ENCODE results near the gene USH1G. TPM values are rescaled to one million over a fixed set of nuclear protein-coding genes. Genes with fewer than 3 reads are reported as not detected.

The USH1G gene
- total RNA-seq, 1 experiment from 2014 or later = 0.48 TPM

- Mint-ChIP-seq H3K27me3 (ENCODE audit: insufficient read depth, unreplicated experiment) (peaks cover 4% of the 10 kb centered on the region), H3K9me3 (ENCODE audit: unreplicated experiment) (no peaks in the 10 kb centered on the region), H3K36me3 (ENCODE audit: insufficient read depth, unreplicated experiment) (peaks cover 10% of the 10 kb centered on the region), H3K4me3 (ENCODE audit: unreplicated experiment) (no peak overlapping the region), H3K4me1 (ENCODE audit: low read depth, unreplicated experiment) (peaks cover 10% of the 10 kb centered on the region), H3K27ac (ENCODE audit: unreplicated experiment) (no peak overlapping the region)
- no TSS peak for BruUV-seq (replicated peaks)
- TF ChIP-seq, protein P1, sequence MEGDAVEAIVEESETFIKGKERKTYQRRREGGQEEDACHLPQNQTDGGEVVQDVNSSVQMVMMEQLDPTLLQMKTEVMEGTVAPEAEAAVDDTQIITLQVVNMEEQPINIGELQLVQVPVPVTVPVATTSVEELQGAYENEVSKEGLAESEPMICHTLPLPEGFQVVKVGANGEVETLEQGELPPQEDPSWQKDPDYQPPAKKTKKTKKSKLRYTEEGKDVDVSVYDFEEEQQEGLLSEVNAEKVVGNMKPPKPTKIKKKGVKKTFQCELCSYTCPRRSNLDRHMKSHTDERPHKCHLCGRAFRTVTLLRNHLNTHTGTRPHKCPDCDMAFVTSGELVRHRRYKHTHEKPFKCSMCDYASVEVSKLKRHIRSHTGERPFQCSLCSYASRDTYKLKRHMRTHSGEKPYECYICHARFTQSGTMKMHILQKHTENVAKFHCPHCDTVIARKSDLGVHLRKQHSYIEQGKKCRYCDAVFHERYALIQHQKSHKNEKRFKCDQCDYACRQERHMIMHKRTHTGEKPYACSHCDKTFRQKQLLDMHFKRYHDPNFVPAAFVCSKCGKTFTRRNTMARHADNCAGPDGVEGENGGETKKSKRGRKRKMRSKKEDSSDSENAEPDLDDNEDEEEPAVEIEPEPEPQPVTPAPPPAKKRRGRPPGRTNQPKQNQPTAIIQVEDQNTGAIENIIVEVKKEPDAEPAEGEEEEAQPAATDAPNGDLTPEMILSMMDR (IDR thresholded peaks at IDR 0.05; ENCODE audit: insufficient read depth in 1 of 2, low read depth in 1 of 2, low read length in 1 of 2, severe bottlenecking in 1 of 2, unreplicated experiment in 1 of 2) = no peak
- Histone ChIP-seq H3K4me1 (peaks cover 14% of the 10 kb centered on the region), H3K4me3 (ENCODE audit: low read depth, low read length) (no peak overlapping the region), H3K9me3 (peaks cover 4% of the 10 kb centered on the region; the same call in 1 of the 2 replicates), H3K36me3 (ENCODE audit: control insufficient read depth, insufficient read depth, low read length) (no peaks in the 10 kb centered on the region), H3K27me3 (replicated peaks; ENCODE audit: control insufficient read depth, insufficient read depth, low read length) (no peaks in the 10 kb centered on the region)
- DNase-seq = no peak
- intact Hi-C loops (cut with micrococcal nuclease; ENCODE audit: unreplicated experiment) = no loop called here
- ChIA-PET CTCF (no interaction called here), POLR2A (no interaction called here)
These were observed 19.4 kb downstream of the USH1G start for GRCh38 chr17:74903671-74904070.

GRCh38 chr17:74903034-74903433 lies 20.0 kb downstream of the USH1G start:
- Mint-ChIP-seq H3K36me3 (ENCODE audit: insufficient read depth, unreplicated experiment) (peaks cover 5% of the 10 kb centered on the region), H3K27me3 (ENCODE audit: insufficient read depth, unreplicated experiment) (peaks cover 4% of the 10 kb centered on the region), H3K9me3 (ENCODE audit: unreplicated experiment) (no peaks in the 10 kb centered on the region), H3K4me3 (ENCODE audit: unreplicated experiment) (no peak overlapping the region), H3K4me1 (ENCODE audit: low read depth, unreplicated experiment) (peaks cover 4% of the 10 kb centered on the region), H3K27ac (ENCODE audit: unreplicated experiment) (no peak overlapping the region)
- TF ChIP-seq, protein P1 (IDR thresholded peaks at IDR 0.05; ENCODE audit: insufficient read depth in 1 of 2, low read depth in 1 of 2, low read length in 1 of 2, severe bottlenecking in 1 of 2, unreplicated experiment in 1 of 2) = no peak
- H3K27me3 ChIP-seq (replicated peaks; ENCODE audit: control insufficient read depth, insufficient read depth, low read length) = no peaks in the 10 kb centered on the region
- BruUV-seq (replicated peaks) = no TSS peak
- no peak overlapping the region for H3K4me3 ChIP-seq (ENCODE audit: low read depth, low read length)
- peaks cover 8% of the 10 kb centered on the region for H3K4me1 ChIP-seq
- H3K9me3 ChIP-seq = peaks cover 4% of the 10 kb centered on the region; the same call in 1 of the 2 replicates
- CTCF ChIA-PET = no interaction called here
- intact Hi-C loops (cut with micrococcal nuclease; ENCODE audit: unreplicated experiment) = no loop called here
- DNase-seq = no peak
- no peaks in the 10 kb centered on the region for H3K36me3 ChIP-seq (ENCODE audit: control insufficient read depth, insufficient read depth, low read length)
- POLR2A ChIA-PET = no interaction called here

DNA sequence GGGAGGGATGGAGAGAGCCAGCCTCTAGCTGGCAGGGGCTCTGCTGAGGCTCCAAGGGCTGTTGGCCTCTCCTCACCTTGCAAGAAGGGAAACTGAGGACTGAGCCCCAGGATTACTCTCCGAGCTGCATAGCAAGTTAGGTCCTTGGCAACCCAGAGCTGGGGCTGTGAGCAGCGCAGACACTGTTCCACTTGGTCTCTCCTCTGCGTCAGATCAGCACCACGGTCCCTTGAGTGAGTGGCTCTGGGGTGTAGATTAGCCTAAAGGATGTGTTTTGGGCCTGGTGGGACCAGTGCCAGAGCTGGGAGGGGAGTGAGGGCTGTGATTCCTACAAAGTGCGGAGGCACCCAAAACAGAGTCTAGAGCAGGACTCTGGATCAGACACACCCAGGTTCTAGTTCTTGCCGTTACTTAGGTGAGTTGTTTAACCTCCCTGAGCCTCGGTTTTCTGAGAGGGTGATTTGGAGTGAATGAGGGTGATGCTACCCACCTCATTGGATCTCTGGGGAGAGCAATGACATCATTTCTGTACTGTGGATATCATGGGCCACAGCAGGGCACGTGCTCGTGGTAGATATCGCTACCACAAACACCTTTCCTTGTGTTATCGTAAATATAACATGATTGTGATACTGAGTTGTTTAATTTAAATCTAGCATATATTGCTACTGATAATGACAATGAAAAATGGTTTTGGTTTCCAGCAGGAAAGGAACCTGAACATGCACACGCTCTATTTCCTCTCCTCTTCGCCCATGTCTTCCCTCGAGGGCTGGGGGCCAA lies 21.5 kb downstream of the USH1G start:
- intact Hi-C loops (cut with micrococcal nuclease; ENCODE audit: unreplicated experiment) = no loop called here
- Mint-ChIP-seq H3K27ac (ENCODE audit: unreplicated experiment) (no peak overlapping the region), H3K9me3 (ENCODE audit: unreplicated experiment) (no peaks in the 10 kb centered on the region), H3K4me3 (ENCODE audit: unreplicated experiment) (no peak overlapping the region), H3K4me1 (ENCODE audit: low read depth, unreplicated experiment) (no peaks in the 10 kb centered on the region), H3K27me3 (ENCODE audit: insufficient read depth, unreplicated experiment) (peaks cover 5% of the 10 kb centered on the region), H3K36me3 (ENCODE audit: insufficient read depth, unreplicated experiment) (peaks cover 5% of the 10 kb centered on the region)
- CTCF ChIA-PET = no interaction called here
- Histone ChIP-seq H3K27me3 (replicated peaks; ENCODE audit: control insufficient read depth, insufficient read depth, low read length) (no peaks in the 10 kb centered on the region), H3K4me1 (no peaks in the 10 kb centered on the region; the same call in 1 of the 2 replicates), H3K9me3 (no peaks in the 10 kb centered on the region), H3K36me3 (ENCODE audit: control insufficient read depth, insufficient read depth, low read length) (no peaks in the 10 kb centered on the region), H3K4me3 (ENCODE audit: low read depth, low read length) (no peak overlapping the region)
- no TSS peak for BruUV-seq (replicated peaks)
- POLR2A ChIA-PET = interaction anchor here (0.6 kb wide), 1 partner anchor 126 kb away, joined by 7 read pairs; no protein-coding TSS in a partner anchor
- TF ChIP-seq, protein P1 (IDR thresholded peaks at IDR 0.05; ENCODE audit: insufficient read depth in 1 of 2, low read depth in 1 of 2, low read length in 1 of 2, severe bottlenecking in 1 of 2, unreplicated experiment in 1 of 2) = no peak
- DNase-seq = no peak

All from Caco-2 (cell line).